HCT116 (cell line): Measurements from ENCODE around the gene MYLK. TPM values are rescaled to one million over a fixed set of nuclear protein-coding genes. Genes with fewer than 3 reads are reported as not detected.

Experiments used
- ATAC-seq: fragments of 200-7000 bp; cut with Tn5 transposase; 2 replicates; pipeline ENCODE4 v1.9.1; 2020; ENCODE audit warnings: mild to moderate bottlenecking, moderate library complexity
- BruUV-seq: library from RNA; stranded (reverse); fragments of 400-500 nt; replicated peaks from 2 replicates; lab custom pipeline; 2021; lab: Mats Ljungman, UMichigan
- CTCF ChIA-PET: fragments of 300-600 bp; sonication (Branson Sonifier 250); formaldehyde crosslinking; loops from one replicate; lab custom pipeline; 2021; ENCODE audit warnings: antibody characterized with exemption; lab: Charles Lee
- POLR2A ChIA-PET: fragments of 300-600, 350-600 bp; sonication (Branson Sonifier 250); formaldehyde crosslinking; loops from one replicate; lab custom pipeline; 2021; ENCODE audit warnings: antibody characterized with exemption; lab: Charles Lee
- RAD21 ChIA-PET, 2 experiments: fragments of 300-600 bp; sonication (Branson Sonifier 250); formaldehyde crosslinking; loops; one replicate each; lab custom pipeline; 2023; ENCODE audit warnings: low total read pairs in 2 of 2; ENCODE audit not compliant: uncharacterized antibody in 2 of 2, unreplicated experiment in 2 of 2, low non-redundant PET in 1 of 2; lab: Charles Lee
- DNase-seq: peaks from one replicate; pipeline ENCODE4 v3.0.0-alpha.2; 2010; ENCODE audit warnings: low read depth, low spot score
- H2AFZ ChIP-seq: fragments of 200-600 bp; shearing (Covaris generic), sonication (generic); 2 replicates; pipeline ENCODE4 v1.6.1; 2017; ENCODE audit warnings: low read depth, mixed run types, mixed read lengths, antibody characterized with exemption, low read length; ENCODE audit not compliant: poor library complexity, severe bottlenecking
- H3K27ac ChIP-seq: 2 replicates; pipeline ENCODE4 v1.5.1; 2012; ENCODE audit warnings: low read depth, low read length
- H3K27me3 ChIP-seq: fragments of 200-600 bp; sonication (generic); 2 replicates; pipeline ENCODE4 v1.6.1; 2016; ENCODE audit warnings: mixed run types, low read length, mixed read lengths; ENCODE audit not compliant: insufficient read depth
- H3K36me3 ChIP-seq, 2 experiments: fragments of 200-500 bp in 1 of 2; fragments of 200-600 bp in 1 of 2; sonication (Bioruptor generic) in 1 of 2; sonication (generic) in 1 of 2; 2 replicates each; pipeline versions ENCODE4 v1.5.1 to v1.6.1; 2014 to 2016; ENCODE audit warnings: low read length in 2 of 2, inconsistent platforms in 1 of 2, mixed read lengths in 1 of 2, mixed run types in 1 of 2; ENCODE audit not compliant: insufficient read depth in 2 of 2, control insufficient read depth in 1 of 2
- H3K4me1 ChIP-seq, 2 experiments: fragments of 200-600 bp in 1 of 2; sonication (generic) in 1 of 2; 2 replicates each; pipeline versions ENCODE4 v1.5.1 to v1.6.1; 2012 to 2017; ENCODE audit warnings: low read length in 2 of 2, inconsistent platforms in 1 of 2, mild to moderate bottlenecking in 1 of 2, mixed read lengths in 1 of 2, mixed run types in 1 of 2, moderate library complexity in 1 of 2; ENCODE audit not compliant: insufficient read depth in 2 of 2, control insufficient read depth in 1 of 2
- H3K4me2 ChIP-seq: fragments of 200-600 bp; sonication (generic); 2 replicates; pipeline ENCODE4 v1.6.1; 2017; ENCODE audit warnings: mixed run types, low read length, mixed read lengths
- H3K4me3 ChIP-seq, 2 experiments: fragments of 200-600 bp in 1 of 2; sonication (generic) in 1 of 2; replicated peaks in 1 of 2; 2 replicates each; pipeline ENCODE4 v1.5.1; 2011 to 2016; ENCODE audit warnings: low read length in 2 of 2, control low read depth in 1 of 2, low read depth in 1 of 2, mild to moderate bottlenecking in 1 of 2, mixed read lengths in 1 of 2, mixed run types in 1 of 2
- H3K79me2 ChIP-seq: fragments of 200-600 bp; sonication (generic); 2 replicates; pipeline ENCODE4 v1.6.1; 2017; ENCODE audit warnings: mild to moderate bottlenecking, mixed run types, low read length, moderate library complexity, mixed read lengths; ENCODE audit not compliant: insufficient read depth
- H3K9ac ChIP-seq: fragments of 200-600 bp; sonication (generic); 2 replicates; pipeline ENCODE4 v1.6.1; 2016; ENCODE audit warnings: low read length, mixed read lengths
- H3K9me2 ChIP-seq: fragments of 200-600 bp; sonication (generic), shearing (Covaris generic); 2 replicates; pipeline ENCODE4 v1.6.1; 2017; ENCODE audit warnings: mixed run types, mild to moderate bottlenecking, moderate library complexity; ENCODE audit not compliant: insufficient read depth
- H3K9me3 ChIP-seq, 2 experiments: fragments of 200-500 bp in 1 of 2; fragments of 200-600 bp in 1 of 2; sonication (Bioruptor generic) in 1 of 2; sonication (generic) in 1 of 2; 2 replicates each; pipeline ENCODE4 v1.6.1; 2014 to 2017; ENCODE audit warnings: low read length in 2 of 2, mixed read lengths in 2 of 2, inconsistent platforms in 1 of 2, low read depth in 1 of 2, mild to moderate bottlenecking in 1 of 2, mixed run types in 1 of 2, moderate library complexity in 1 of 2; ENCODE audit not compliant: control insufficient read depth in 1 of 2, insufficient read depth in 1 of 2
- H4K20me1 ChIP-seq: fragments of 200-600 bp; sonication (generic), shearing (Covaris generic); 2 replicates; pipeline ENCODE4 v1.6.1; 2017; ENCODE audit warnings: mixed run types, mild to moderate bottlenecking, moderate library complexity; ENCODE audit not compliant: insufficient read depth
- ATF3 ChIP-seq: IDR thresholded peaks from 2 replicates; pipeline ENCODE4 v1.6.1; 2012
- CBX3 ChIP-seq: IDR thresholded peaks from 2 replicates; pipeline ENCODE4 v1.6.1; 2012; ENCODE audit warnings: low read depth
- CTCF ChIP-seq, 3 experiments: fragments of 200-600 bp in 1 of 3; sonication (generic) in 1 of 3; IDR thresholded peaks in 2 of 3; conservative IDR thresholded peaks in 1 of 3; 2 replicates each; pipeline ENCODE4 v1.5.1; 2012 to 2017; ENCODE audit warnings: low read depth in 2 of 3, low read length in 2 of 3, antibody characterized with exemption in 1 of 3, borderline replicate concordance in 1 of 3, control low read depth in 1 of 3, mild to moderate bottlenecking in 1 of 3, mixed read lengths in 1 of 3, mixed run types in 1 of 3, moderate library complexity in 1 of 3; ENCODE audit not compliant: insufficient read depth in 1 of 3
- EGR1 ChIP-seq: IDR thresholded peaks from 2 replicates; pipeline ENCODE4 v1.6.1; 2012; ENCODE audit warnings: low read depth
- EZH2phosphoT487 ChIP-seq: fragments of 200-600 bp; IDR thresholded peaks from 2 replicates; pipeline ENCODE4 v1.6.1; 2018; ENCODE audit warnings: antibody characterized with exemption, borderline replicate concordance
- POLR2A ChIP-seq: IDR thresholded peaks from 2 replicates; pipeline ENCODE4 v1.7.0; 2011; ENCODE audit warnings: borderline replicate concordance; ENCODE audit not compliant: insufficient read depth, insufficient read length; ENCODE audit errors: extremely low read depth
- POLR2AphosphoS5 ChIP-seq: IDR thresholded peaks from 2 replicates; pipeline ENCODE4 v1.6.1; 2011; ENCODE audit warnings: mild to moderate bottlenecking, low read depth, low read length, moderate library complexity
- RAD21 ChIP-seq: IDR thresholded peaks from 2 replicates; pipeline ENCODE4 v1.6.1; 2012; ENCODE audit warnings: low read depth, mild to moderate bottlenecking
- REST ChIP-seq: IDR thresholded peaks from 2 replicates; pipeline ENCODE4 v1.6.1; 2012; ENCODE audit warnings: low read depth
- SIN3A ChIP-seq: IDR thresholded peaks from 2 replicates; pipeline ENCODE4 v1.6.1; 2012; ENCODE audit warnings: low read depth
- TCF7L2 ChIP-seq: IDR thresholded peaks from 2 replicates; pipeline ENCODE4 v1.7.0; 2011; ENCODE audit warnings: borderline replicate concordance, inconsistent platforms; ENCODE audit not compliant: insufficient read depth, insufficient read length; ENCODE audit errors: extremely low read depth
- YY1 ChIP-seq: IDR thresholded peaks from 2 replicates; pipeline ENCODE4 v1.6.1; 2011; ENCODE audit warnings: low read length, low read depth, moderate library complexity, mild to moderate bottlenecking; ENCODE audit not compliant: insufficient replicate concordance; ENCODE audit errors: extremely low read depth
- ZBTB33 ChIP-seq: IDR thresholded peaks from 2 replicates; pipeline ENCODE4 v1.6.1; 2011; ENCODE audit warnings: mild to moderate bottlenecking, low read length, moderate library complexity; ENCODE audit not compliant: insufficient replicate concordance; ENCODE audit errors: extremely low read depth
- ZNF274 ChIP-seq: fragments of 200-500 bp; sonication (Bioruptor generic); IDR thresholded peaks from 2 replicates; pipeline ENCODE4 v1.6.1; 2014; ENCODE audit warnings: mild to moderate bottlenecking, low read depth, low read length, inconsistent platforms
- intact Hi-C: fragments of 100-400 bp; cut with micrococcal nuclease; formaldehyde crosslinking; loops from 2 replicates; pipeline ENCODE4 v1.10.0; 2022
- total RNA-seq: library from RNA; stranded (reverse); gene quantifications from one replicate; pipeline ENCODE4 v1.2.1, GENCODE V29; 2021; ENCODE audit not compliant: unreplicated experiment

Gene MYLK
- total RNA-seq, 1 experiment from 2014 or later = 3.8 TPM

- ATAC-seq (no peak), DNase-seq (no peak)
- H3K79me2 ChIP-seq = no peaks in the 10 kb centered on the region
- RAD21 ChIA-PET = no interaction called here
- POLR2A ChIA-PET = no interaction called here
- H3K27ac ChIP-seq = no peak overlapping the region
- H3K4me2 ChIP-seq = no peak overlapping the region
- TF ChIP-seq ZBTB33 (no peak), POLR2AphosphoS5 (no peak), TCF7L2 (no peak), ATF3 (no peak), CBX3 (no peak), YY1 (no peak), CTCF (IDR thresholded peaks at IDR 0.05 in 2 of 3, conservative IDR thresholded peaks at IDR 0.05 in 1 of 3; ENCODE audit: borderline replicate concordance in 1 of 3, insufficient read depth in 1 of 3, low read depth in 2 of 3, low read length in 2 of 3) (no peak), REST (no peak), RAD21 (no peak), POLR2A (no peak), EGR1 (no peak), SIN3A (no peak), ZNF274 (no peak), EZH2phosphoT487 (no peak)
- TF ChIP-seq, all 23 proteins: peak for 0
- H3K9ac ChIP-seq = no peak overlapping the region
- no peaks in the 10 kb centered on the region for H3K9me3 ChIP-seq
- CTCF ChIA-PET = no interaction called here
- no peak overlapping the region for H2AFZ ChIP-seq
- no peaks in the 10 kb centered on the region for H3K4me1 ChIP-seq
- no peak overlapping the region for H3K4me3 ChIP-seq
- H3K36me3 ChIP-seq = no peaks in the 10 kb centered on the region
- no peaks in the 10 kb centered on the region for H3K9me2 ChIP-seq
- intact Hi-C loops = no loop called here
- H4K20me1 ChIP-seq = no peaks in the 10 kb centered on the region
- BruUV-seq = no TSS peak
- no peaks in the 10 kb centered on the region for H3K27me3 ChIP-seq
These were observed 101.0 kb downstream of the MYLK start for GRCh38 chr3:123783050-123783689.
